Stimulated activated CD4-positive, alpha-beta T cell treated with anti-CD3 and anti-CD28 coated beads, Interleukin-1b, Interleukin-23, amount 100 ng/mL, for 1 hour (primary cell): ENCODE measurements around the gene PLAAT3.
"Not testable (repeated sequence)": the region's sequence is repeated elsewhere in the genome, so short reads cannot be mapped to it uniquely, and the experiment has no call there.

Experiments
- DNase-seq, 2 donors: peaks; one replicate each; pipeline ENCODE4 v3.0.0-alpha.2; 2020; ENCODE audit warnings: low read depth in 2 of 2

Gene PLAAT3

GRCh38 chr11:63537293-63538101 is 76.7 kb downstream of the PLAAT3 start:
- no peak for DNase-seq

- no peak for DNase-seq
Measured at GRCh38 chr11:63536669-63537292, 77.5 kb downstream of the PLAAT3 start, which contains the start of gene PLAAT4. Gene PLAAT4, plus strand, starts transcription at chr11:63536808. Its CDS starts 61 bp downstream, at chr11:63536869.

DNA sequence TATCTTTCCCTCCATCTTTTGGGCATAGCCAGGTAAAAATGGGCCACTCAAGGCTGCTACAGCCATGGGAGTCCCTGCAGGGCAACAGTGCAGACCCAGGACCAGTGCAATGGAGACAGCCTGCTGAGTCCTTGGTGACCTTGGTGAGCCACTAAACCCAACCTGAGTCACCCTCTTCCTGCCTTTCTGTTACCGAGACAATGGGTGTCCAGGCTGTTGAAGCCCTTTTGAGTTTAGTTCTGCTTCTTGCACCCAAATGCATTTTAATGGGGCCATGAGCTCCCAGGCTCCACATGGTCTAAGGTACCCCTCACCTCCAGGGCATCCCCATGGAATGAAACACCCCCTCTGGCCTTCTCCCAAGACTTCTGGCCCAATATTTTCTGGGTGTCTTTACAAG is 78.5 kb downstream of the PLAAT3 start:
- no peak for DNase-seq

DNA sequence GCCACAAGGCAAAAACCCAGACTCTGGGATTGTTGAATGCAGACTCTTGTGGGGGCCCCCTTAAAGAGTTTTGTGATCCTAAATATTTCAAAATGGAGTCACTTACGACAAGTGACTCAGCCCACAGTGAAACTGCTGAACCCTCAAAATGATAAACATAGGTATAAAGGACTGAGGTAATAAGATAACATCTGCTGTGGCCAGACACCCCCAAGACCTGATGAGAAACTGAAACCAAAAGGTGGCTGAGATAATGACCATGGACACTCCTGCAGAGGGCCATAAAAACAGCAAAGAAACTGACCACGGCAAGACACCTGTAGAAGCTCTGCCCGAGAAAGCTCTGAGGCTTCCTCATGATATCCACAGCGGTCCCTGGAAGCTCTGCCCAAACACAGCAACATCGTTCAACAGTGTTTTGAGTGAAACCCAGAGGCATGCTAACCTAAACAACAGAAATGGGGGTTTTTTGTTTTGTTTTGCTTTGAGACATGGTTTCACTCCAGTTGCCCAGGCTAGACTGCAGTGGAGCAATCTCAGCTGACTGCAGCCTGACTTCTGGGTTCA is 79.3 kb downstream of the PLAAT3 start:
- DNase-seq = no peak

DNA sequence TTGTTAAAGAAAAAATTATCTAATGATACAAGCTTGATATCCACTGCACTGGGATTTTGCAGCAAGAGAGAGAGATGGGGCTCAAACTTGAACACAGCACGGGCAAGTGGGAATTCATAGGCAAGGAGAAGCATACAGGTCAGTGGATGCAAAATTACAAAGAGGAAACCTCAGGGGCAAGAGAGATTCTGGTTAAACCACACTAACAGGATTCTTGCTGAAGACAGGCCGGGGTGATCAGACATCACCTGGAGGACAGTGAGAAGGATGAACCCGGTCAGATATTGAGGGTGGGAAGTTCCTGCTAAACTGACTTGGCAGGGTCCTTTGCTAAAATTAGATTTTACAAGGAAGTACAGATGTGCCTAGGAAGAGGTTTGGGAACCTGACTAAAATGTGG is 80.2 kb downstream of the PLAAT3 start:
- DNase-seq = no peak

DNA sequence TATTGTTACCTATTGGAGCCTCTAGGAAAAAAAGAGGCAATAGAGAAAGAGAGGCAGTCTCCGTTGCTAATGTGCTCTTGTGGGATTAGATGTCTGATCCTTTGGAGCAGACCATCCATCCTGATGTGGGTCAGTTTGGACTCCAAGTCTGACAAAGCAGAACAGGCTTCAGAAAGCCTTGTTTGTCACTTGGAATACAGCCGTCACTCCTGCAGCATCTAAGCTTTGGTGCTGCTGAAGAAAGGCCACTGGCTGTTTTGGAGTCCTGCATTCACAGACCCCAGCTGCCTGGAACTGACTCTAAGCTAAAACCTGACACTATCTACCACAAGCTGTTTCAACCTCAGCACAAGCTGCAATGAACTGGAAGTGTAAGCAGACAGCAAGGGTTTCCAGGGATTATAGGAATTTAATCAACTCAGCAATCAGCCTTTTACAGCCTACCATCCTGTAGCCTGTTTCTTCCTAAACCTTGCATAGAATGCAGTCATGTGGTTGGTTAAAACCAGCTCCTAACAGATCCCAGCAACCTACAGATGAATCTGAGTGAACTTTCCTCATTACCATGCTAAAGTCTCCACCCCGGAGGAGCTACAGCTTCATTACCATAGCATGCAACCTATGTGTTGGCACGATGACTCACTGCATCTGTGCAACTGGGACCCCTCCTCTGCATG is 81.3 kb downstream of the PLAAT3 start:
- DNase-seq = no peak

- no peak for DNase-seq
Measured at GRCh38 chr11:63532117-63532516, 82.1 kb downstream of the PLAAT3 start.

GRCh38 chr11:63531074-63531792 is 83.0 kb downstream of the PLAAT3 start:
- DNase-seq = not testable (repeated sequence)

DNA sequence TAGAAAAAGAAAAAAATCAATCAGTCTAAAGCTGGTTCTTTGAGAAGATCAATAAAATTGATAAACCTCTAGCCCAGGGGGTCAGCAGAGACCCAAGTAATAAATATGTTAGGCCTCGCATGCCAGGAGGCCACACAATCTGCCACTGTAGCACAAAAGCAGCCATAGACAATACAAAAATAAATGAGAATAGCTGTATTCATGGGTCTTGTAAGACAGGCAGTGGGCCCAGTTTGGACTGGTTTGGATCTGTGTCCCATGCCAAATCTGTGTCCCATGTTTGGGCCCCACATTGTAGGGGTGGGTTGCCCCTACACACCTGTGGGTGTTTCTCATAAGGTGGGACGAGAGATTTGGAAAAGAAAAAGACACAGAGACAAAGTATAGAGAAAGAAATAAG is 84.2 kb downstream of the PLAAT3 start:
- no peak for DNase-seq

DNA sequence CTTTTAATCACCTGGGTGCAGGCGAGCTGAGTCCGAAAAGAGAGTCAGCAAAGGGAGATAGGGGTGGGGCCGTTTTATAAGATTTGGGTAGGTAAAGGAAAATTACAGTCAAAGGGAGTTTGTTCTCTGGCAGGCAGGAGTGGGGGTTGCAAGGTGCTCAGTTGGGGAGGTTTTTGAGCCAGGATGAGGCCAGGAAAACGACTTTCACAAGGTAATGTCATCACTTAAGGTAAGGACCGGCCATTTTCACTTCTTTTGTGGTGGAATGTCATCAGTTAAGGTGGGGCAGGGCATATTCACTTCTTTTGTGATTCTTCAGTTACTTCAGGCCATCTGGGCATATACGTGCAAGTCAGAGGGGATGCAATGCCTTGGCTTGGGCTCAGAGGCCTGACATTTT is 84.9 kb downstream of the PLAAT3 start:
- DNase-seq = not testable (repeated sequence)

GRCh38 chr11:63528729-63529278 is 85.4 kb downstream of the PLAAT3 start:
- DNase-seq = not testable (repeated sequence)

- not testable (repeated sequence) for DNase-seq
Measured at GRCh38 chr11:63528156-63528555, 86.1 kb downstream of the PLAAT3 start.

- no peak for DNase-seq
Measured at GRCh38 chr11:63527667-63528066, 86.6 kb downstream of the PLAAT3 start.
